Kidney tubule cell (primary cell): ENCODE data around the gene DPYD.
"Not testable (repeated sequence)": the region's sequence is repeated elsewhere in the genome, so short reads cannot be mapped to it uniquely, and the experiment has no call there.

Experiments
- DNase-seq: peaks from one replicate; pipeline ENCODE4 v3.0.0-alpha.2; 2018; ENCODE audit warnings: low spot score

Gene DPYD

DNA sequence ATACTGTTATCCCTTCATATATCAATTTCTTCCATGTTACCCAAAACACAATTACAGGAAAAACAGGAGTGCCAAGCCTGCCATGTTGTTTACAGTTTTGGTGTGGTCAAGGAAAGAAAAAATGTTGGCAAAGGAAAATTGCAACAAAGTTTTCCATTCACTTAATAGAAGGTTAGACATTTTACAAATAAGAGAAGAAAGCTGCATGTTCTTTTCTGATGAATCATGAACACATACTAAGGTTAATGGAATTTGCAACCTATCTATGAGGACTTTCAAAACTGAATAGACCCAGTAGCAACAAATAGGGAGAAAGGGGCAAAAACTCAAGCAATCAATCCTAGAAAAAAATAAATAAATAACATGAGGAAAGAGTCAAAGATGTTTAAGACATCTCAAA is 556.7 kb downstream of the DPYD start:
- DNase-seq: peak; percentile 61

DNA sequence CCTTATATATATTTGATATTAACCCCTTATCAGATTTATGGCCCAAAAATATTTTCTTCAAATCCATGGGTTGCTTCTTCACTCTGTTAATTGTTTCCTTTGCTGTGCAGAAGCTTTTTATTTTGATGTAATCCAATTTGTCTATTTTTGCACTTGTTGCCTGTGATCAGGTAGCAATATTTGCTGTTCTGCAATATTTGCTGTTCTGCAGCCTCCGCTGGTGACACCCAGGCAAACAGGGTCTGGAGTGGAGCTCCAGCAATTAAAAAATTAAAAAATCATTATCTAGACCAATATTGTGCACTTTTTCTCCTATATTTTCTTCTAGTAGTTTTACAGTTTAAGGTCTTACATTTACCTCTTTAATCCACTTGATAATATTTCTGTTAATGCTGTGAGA is 564.5 kb downstream of the DPYD start:
- no peak for DNase-seq

DNA sequence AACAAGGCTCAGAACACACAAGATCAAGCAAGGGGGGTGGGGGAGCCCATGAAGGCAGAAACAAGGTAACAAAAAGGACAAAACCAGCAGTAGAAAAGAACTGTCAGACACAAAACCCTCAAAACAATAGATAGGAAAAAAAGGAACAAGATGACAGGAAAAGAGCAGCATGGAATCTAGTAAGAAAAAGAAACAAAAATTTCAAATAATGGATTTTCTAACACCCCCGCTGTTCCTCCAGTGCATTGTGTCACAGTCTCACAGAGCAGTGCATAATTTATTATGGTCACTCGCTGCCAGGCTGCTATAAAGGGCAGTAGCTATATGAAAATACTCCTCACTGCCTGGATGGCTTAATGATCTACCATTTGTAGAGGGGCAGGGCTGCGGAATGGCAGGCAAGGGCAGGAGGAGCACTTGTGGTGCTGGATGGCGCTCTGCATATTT is 567.9 kb downstream of the DPYD start:
- no peak for DNase-seq

DNA sequence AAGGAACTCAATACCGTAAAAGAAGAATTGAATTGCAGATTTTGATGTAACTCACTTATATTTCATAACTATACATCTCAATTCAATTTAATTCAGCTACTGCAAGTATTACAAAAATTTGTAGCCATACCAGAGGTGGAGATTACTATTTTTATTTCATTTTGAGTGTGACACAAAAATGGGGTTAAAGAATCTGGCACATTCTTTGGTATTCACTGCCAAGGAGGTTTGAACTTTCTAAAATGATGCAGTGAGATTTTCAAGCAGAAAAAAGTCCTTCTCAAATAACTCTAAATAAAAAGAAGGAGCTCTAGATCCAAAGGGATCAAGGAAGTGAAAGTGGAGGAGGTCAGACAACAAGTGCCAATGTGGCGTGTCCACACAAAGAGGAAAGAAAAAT is 569.0 kb downstream of the DPYD start:
- no peak for DNase-seq

DNA sequence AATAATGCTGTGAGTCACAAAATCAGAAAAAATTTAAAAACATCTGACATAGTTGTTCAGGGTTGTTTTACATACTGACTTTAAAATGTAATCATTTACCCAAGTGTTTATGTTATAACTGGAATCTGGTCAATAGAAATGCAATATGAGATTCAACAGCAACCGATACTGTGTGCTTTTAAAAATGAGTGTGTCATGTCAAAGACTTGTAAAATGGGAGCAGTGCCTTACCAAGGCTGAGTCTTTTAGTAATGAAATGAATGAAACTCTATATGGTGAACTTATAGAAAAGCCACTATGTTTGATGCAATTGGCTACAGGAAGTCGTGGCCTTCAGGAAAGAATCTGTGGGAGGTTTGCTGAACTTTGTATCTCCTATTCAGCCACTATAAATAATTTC is 570.2 kb downstream of the DPYD start:
- peak; percentile 11 for DNase-seq

DNA sequence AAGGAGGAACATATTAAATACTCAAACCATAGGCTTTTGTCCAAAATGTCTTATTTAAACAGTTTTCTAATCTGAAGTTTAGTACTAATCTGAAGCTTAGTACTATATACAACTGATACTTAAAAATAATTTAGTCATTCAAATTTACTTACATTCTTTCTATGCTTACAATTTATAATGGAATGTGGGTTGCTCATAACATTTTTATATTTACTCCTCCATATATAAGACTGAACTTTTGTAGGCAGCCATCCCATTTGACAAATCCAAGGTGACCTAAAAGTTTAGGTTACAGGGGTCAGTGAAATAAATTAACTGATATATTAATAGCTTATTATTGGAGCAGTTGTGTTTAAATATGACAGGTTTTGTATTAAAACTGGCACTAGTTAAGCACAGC is 570.6 kb downstream of the DPYD start:
- no peak for DNase-seq

DNA sequence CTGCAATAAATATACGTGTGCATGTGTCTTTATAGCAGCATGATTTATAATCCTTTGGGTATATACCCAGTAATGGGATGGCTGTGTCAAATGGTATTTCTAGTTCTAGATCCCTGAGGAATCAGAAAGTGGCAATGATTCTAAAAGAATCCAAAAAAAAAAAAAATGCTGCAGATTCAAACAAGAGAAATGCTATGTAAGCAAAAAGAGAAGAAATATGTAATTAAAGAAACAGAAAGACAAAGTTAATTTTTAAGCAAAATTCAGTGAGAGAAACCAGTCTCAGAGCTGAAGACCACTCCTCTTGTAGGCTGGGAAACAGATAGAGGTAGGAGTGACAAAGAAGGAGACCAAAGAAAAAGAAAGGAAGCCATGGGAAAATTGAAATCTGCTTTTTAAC is 571.0 kb downstream of the DPYD start:
- not testable (repeated sequence) for DNase-seq

DNA sequence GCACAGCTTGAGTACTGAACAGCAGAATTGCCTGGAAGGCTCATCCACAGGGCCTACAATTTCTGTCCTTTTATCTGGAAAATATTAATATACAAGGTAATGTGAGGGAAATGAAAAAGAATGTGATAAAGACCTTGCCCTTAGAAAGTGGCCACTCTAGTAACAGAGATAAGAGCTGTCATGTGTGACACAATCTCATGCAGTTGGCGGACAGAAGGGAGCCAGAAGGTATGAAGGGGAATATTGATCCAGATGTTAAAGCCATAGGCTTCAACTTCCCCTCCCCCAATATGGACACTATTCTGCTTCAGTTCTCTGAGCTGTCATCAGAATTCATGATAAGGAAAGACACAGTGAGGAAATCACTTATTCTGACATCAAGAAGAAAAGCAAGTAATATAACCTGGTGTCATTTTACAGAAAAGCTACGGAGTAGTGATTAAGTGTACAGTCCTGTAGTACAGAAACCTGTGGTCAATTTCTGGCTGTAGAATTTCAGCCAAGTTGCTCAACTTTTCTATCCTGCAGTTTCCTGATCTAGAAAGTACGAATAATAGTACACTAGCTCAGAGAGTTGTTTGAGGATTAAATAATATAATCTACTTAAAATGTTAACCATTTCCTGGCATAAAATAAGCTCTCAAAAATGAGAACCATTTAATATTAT is 572.1 kb downstream of the DPYD start:
- no peak for DNase-seq

DNA sequence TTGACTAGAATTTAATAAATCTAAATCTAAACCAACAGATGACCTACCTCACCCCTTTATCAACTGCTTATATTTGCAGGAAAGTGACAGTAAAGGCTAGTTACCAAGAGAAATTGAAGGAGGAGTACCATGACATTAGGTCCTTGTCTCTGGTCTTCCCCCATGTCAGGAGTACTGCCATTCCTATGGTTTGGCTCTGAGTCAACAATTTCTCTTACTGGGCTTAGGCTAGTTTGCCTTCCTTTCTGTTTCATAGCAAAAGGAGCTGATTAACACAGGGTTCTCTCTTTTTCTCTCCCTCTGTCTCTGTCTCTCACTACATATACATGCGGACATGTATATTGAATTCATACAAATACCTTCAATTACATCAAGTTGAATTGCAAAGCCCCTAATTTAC is 579.9 kb downstream of the DPYD start:
- peak; percentile 69 for DNase-seq

DNA sequence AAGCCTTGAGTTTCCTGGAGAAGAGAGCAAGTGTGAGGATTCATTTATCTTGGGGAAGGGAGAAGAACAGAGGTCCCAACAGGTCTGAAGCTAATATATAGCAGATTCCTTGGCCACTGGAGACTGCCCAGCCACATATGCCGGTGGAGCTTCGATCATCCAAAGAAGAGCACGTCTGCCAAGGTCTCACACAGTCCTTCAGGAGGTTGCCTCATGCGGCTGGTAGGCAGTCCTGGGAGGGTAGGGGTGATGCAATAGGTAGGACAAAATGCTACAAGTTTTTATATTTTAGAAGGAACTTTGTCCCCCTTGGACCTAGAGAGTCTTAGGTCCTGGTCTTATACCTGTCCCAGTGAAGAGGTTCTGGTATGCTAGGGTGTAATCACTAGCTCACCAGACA is 582.5 kb downstream of the DPYD start:
- DNase-seq: no peak

DNA sequence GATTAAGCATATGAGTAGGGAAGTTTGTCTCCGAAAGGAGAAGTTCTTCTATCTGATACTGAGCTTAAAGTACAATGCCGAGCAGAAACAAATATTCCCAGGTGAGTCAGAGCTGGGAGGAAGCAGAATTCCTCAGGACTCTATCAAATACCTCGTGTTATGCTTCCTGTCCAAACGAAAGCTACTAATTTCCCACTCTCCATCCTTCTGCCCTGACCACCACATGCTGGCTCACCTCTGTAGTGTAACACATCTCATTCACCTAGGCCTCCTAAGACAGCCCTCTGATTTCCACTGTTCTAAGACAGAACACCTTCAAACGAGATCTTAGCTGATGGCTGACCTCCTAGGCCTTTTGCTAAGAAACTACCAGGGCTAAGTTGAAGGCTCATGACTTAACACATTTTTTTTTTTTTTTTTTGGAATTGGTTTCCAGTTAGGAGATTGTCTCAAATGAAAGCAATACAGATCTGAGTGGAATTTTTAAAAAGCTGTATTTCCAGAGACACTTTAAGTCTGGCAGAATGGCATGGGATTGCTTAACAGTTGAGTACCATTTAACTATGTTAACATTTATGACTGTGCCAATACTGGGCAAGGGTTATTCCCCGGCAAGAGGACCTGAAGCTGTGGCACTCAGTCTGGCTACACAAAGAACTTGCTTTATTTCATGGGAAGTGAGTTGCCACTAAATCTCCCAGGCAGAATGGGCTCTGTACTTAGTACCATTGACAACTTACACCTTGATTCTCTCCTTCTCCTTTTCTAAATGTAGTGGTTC is 583.4 kb downstream of the DPYD start:
- peak; percentile 64 for DNase-seq

DNA sequence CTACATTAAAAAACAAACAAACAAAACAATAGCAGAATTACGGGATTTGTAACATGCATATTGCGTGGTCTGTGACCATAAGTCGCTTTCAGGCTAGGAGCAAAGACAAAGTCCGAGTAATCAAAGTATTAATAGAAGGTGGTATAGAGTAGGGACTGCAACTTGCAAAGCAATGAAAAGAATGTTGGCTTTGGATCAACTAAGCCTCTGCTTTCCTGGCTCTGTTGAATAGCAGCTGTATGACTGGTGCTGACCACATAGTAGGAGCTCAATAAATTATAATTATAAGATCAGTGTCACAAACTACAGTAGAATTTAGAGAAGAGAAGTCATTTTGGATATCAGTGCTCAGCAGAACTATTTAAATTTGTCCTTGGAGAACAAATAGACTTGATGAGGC is 586.4 kb downstream of the DPYD start:
- peak; percentile 52 for DNase-seq

DNA sequence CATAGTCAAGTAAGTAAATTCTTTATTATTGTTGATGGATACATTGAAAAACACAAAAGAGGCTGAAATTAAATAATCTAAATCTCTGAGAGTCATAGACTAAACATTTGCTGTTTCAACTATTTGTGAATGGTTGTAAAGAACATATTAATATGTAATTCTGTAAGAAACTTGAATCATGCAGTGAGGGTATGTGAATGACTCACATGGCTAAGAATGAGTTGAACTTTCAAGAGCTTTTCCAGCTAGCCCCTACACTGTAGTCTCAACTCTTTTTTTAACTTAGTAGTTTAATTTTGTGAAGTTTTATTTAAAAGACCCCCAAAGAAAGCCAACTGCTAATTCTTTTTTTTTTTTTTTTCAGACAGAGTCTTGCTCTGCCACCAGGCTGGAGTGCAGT is 588.1 kb downstream of the DPYD start:
- peak; percentile 42 for DNase-seq

DNA sequence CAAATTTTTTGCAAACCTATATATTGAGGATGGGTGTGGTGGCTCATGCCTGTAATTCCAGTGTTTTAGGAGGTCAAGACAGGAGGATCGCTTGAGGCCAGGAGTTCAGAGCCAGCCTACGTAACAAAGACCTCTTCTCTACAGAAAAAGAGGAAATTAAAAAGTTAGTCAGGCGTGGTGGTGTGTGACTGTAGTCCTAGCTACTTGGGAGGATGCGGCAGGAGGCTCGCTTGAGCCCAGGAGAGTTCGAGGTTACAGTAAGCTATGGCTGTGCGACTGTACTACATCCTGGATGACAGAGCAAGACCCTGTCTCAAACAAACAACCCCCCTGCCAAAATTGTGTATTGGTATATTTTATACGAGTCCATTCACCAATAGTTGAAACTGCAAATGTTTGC is 589.7 kb downstream of the DPYD start:
- peak; percentile 9 for DNase-seq

DNA sequence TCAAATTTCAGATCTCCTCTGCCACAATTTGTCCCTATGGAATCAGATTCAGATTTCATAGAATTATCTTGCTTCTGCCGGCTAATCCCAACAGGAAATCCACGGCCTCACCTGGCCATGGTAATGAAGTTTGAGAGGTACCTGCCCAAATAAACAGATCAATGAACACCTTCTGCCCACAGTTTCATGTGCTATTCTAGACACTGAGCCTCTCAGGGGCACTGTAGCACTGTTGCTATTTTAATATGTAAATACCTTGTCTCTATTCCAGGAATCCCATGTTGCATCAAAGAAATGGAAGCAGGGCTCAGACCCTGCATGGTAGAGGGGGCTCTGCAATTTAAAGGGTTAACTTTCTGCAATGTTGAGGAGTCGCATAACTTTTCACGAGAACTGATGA is 606.1 kb downstream of the DPYD start:
- no peak for DNase-seq

DNA sequence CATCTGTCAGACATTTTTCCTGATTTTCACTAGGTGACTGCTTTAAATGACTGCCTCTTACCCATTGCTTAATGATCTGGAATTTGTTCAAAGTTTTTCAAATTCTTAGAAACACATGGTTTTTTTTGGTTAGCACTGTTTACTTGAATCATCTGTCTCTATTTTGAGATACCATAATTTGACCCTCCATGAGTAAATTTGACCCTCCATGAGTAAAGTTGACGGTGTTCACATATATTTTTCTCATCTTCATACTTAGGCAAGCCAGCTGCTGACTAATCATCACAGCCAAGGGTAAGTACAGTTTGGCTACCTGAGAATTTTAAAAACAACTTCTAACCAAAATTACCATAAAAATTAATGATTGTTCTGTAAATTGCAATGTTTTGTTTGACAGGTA is 612.7 kb downstream of the DPYD start:
- DNase-seq: no peak

DNA sequence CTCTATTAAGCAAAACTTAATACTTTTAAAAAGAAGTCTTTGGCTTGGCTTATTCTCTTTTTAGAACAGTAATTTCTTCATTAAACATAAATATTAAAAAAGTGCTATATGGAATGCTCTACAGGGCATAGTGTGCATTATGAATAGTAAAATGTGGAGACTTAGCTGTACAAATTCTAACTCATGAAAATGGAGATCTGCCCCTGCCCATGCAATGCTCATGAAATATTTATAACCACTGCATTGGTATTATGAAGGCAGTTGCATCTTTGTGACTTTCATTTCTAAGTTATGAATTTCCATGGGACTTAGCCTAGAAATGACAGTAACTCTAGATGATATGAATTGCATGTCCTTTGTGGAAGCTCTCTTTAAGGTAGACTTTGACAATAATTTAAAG is 613.3 kb downstream of the DPYD start:
- DNase-seq: no peak

DNA sequence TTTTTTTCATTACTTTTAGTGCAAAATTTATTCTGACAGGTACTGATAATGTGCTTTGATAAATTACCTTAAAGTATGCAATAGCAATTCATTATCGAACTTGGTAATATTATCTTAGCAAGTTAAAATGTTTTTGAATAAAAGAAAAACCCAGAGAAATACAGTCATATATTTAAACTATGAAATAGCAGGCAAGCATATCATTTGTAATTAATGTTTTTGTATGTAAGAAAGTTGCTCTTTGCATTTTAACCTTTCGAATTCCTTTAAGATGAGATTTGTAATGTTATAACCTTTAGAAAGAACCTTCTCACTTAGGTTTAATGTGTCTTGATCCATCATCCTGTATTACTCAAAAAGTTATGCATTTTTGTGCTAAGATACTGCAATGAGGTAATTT is 613.7 kb downstream of the DPYD start:
- DNase-seq: no peak

DNA sequence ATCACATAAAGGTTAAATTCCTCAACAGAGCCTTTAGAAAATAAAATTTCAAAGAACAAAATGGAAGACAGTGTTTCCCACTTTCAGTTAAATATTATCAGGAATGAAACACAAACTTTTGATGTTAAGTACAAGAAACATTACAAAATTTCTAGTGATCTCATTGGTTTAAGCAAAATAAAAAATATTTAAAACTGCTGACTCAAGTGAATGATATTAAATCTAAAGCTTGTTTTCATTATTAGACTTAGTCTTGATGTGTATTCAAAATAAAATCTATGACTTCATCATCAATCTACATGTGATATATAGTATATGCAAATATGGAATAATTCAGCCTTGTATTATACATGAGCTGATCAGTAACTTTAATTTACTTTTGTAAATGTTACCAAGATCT is 614.3 kb downstream of the DPYD start:
- no peak for DNase-seq

DNA sequence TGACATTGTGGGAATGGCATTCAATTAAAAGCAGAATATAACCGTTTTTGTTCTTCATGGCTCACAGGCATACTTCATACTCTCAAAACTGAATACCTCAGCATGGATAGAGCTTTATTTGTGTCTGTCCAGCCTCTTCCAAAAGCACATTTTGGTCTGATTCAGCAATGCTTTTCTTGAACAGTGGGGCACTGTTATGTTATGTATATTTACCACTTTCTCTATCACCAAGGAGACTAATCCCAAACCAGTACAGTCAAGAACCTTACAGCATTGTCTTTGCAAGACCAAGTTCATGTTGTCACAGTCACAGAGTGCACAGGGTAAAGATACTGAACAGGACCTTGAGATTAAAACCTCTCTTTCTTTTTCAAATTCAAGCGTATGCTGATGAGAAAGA is 616.5 kb downstream of the DPYD start:
- DNase-seq: no peak

DNA sequence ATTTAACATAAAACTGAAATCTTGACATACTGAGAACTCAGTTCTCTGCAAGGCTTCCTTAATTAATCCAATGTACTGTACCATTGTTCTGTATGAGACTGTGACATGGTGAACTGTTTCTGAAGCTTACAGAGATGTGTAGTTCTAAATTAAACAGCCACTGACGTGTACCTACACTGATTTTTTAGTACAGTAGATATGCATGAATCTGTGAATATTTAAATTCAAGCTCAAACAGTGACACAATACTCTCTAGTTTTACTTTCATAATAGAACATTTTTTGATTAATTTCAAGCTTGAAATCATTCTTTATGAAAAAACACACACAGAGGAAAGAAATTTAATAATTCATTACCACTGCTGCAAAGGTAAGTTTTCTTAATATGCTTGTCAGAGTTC is 621.9 kb downstream of the DPYD start:
- DNase-seq: no peak

DNA sequence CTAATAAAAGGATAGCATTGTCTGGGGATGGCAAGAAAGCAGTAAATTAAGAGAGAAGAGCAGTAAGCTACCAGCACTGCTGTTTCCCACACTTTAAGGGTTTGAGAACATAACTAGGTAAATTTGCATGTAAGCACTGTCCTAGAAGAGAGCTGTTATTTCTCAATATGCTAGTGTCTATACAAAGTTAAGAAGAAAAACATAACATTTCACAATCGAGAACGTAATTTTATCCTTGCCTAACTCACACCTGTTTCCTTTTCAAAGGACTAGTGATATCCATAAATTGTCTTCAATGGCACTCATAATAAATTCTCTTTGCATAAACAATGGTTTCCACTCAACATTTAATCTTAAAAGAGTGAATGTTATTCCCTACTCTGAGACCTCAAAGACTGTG is 623.2 kb downstream of the DPYD start:
- DNase-seq: no peak

DNA sequence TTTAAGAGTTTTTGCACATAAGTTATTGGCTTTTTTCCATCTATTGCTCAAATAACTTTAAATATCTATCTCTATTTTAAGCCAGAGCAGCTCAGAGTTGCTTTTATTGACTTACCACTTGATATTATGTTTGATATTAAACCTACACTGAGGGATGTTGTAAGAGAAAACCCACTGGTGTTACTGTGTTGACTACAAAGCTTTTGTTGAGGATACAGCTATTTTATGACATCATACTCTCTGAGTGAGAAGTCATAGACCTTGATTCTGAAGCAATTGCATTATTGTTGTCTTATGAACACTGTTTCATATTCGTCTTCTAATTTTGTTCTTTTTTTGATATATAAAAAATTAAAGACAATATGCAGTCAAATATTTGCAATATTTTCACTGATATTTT is 638.9 kb downstream of the DPYD start:
- no peak for DNase-seq
